NCI-H510A treated with DMSO at 0.1 percent for 48 hours (cell line): ENCODE results near the gene SLF1.

Experiments
- DNase-seq: peaks from one replicate; lab custom pipeline; 2025; lab: John Stamatoyannopoulos, UW

SLF1 gene

GRCh38 chr5:94711785-94712184 is 93.3 kb downstream of the SLF1 start:
- DNase-seq: no peak

GRCh38 chr5:94715768-94716167 is 97.3 kb downstream of the SLF1 start:
- DNase-seq: no peak

GRCh38 chr5:94725142-94725541 is 106.7 kb downstream of the SLF1 start:
- no peak for DNase-seq

GRCh38 chr5:94731471-94731870 is 113.0 kb downstream of the SLF1 start:
- DNase-seq: no peak

- no peak for DNase-seq
Observed at GRCh38 chr5:94736498-94736897, 118.0 kb downstream of the SLF1 start.

GRCh38 chr5:94740286-94740685 is 121.8 kb downstream of the SLF1 start:
- DNase-seq: no peak

- no peak for DNase-seq
Observed at GRCh38 chr5:94742852-94743251, 124.4 kb downstream of the SLF1 start.

- no peak for DNase-seq
Observed at GRCh38 chr5:94744906-94745305, 126.4 kb downstream of the SLF1 start.

GRCh38 chr5:94745786-94746730 is 127.6 kb downstream of the SLF1 start:
- DNase-seq: no peak

- DNase-seq: no peak
Observed at GRCh38 chr5:94746731-94747124, 128.3 kb downstream of the SLF1 start.
